IMR-90 (cell line): ENCODE data around the gene SHC2.

Experiments
- BHLHE40 ChIP-seq: fragments of 150-350 bp; IDR thresholded peaks from 2 replicates; pipeline ENCODE4 v1.6.1; 2016; ENCODE audit warnings: mild to moderate bottlenecking, low read depth, low read length
- MAFK ChIP-seq: IDR thresholded peaks from 2 replicates; pipeline ENCODE4 v1.6.1; 2012; ENCODE audit warnings: low read depth, low read length, improper control_type of control experiment
- MAZ ChIP-seq: IDR thresholded peaks from 2 replicates; pipeline ENCODE4 v1.6.1; 2012; ENCODE audit warnings: low read depth, mild to moderate bottlenecking, low read length, improper control_type of control experiment, moderate library complexity, borderline replicate concordance
- NFE2L2 ChIP-seq: fragments of 150-350 bp; IDR thresholded peaks from 2 replicates; pipeline ENCODE4 v1.6.1; 2016; ENCODE audit warnings: low read depth, mild to moderate bottlenecking, low read length
- POLR2A ChIP-seq: IDR thresholded peaks from 2 replicates; pipeline ENCODE4 v1.6.1; 2012; ENCODE audit warnings: mild to moderate bottlenecking, low read depth, low read length
- RAD21 ChIP-seq: IDR thresholded peaks from 2 replicates; pipeline ENCODE4 v1.6.1; 2012; ENCODE audit warnings: low read length, improper control_type of control experiment
- TF ChIP-seq, protein P1 (sequence below): conservative IDR thresholded peaks from 2 replicates; pipeline ENCODE4 v1.5.1; 2012; ENCODE audit warnings: mild to moderate bottlenecking, low read depth, low read length, improper control_type of control experiment

DNA sequence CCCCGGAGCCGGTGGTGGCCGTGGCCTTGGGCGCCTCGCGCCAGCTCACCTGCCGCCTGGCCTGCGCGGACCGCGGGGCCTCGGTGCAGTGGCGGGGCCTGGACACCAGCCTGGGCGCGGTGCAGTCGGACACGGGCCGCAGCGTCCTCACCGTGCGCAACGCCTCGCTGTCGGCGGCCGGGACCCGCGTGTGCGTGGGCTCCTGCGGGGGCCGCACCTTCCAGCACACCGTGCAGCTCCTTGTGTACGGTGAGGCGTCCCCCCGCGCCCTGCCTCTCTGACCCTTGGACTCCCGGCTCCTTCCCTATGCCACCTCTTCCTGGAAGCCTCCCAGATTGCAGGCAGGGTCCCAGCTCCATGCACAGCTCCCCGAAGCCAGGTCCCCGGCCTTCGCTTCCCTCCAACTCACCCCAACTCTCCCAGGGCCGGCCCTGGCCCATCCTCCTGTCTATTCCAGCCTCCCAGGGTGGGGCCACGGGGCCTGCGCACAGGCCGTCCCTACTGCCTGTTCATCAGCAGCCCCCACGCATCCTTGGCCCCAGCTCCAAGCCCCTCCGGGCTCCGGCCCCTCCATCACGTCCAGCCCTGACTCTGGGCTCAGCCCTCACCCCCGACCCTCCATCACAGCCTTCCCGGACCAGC, 37.2 kb upstream of the SHC2 start:
- TF ChIP-seq POLR2A, result no peak
- TF ChIP-seq, protein P1, sequence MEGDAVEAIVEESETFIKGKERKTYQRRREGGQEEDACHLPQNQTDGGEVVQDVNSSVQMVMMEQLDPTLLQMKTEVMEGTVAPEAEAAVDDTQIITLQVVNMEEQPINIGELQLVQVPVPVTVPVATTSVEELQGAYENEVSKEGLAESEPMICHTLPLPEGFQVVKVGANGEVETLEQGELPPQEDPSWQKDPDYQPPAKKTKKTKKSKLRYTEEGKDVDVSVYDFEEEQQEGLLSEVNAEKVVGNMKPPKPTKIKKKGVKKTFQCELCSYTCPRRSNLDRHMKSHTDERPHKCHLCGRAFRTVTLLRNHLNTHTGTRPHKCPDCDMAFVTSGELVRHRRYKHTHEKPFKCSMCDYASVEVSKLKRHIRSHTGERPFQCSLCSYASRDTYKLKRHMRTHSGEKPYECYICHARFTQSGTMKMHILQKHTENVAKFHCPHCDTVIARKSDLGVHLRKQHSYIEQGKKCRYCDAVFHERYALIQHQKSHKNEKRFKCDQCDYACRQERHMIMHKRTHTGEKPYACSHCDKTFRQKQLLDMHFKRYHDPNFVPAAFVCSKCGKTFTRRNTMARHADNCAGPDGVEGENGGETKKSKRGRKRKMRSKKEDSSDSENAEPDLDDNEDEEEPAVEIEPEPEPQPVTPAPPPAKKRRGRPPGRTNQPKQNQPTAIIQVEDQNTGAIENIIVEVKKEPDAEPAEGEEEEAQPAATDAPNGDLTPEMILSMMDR, result no peak
- no peak for TF ChIP-seq MAZ
- TF ChIP-seq RAD21, result no peak
- TF ChIP-seq MAFK, result no peak
- no peak for TF ChIP-seq NFE2L2
- no peak for TF ChIP-seq BHLHE40
